Osteocyte (in vitro differentiated cells): ENCODE results near the gene MAP4K3. TPM values are rescaled to one million over a fixed set of nuclear protein-coding genes. Genes with fewer than 3 reads are reported as not detected.

ENCODE experiments used
- DNase-seq: peaks from one replicate; pipeline ENCODE4 v3.0.0; 2021; ENCODE audit warnings: mixed read lengths; ENCODE audit not compliant: unreplicated experiment; ENCODE audit errors: extremely low spot score
- H3K27ac Mint-ChIP-seq: one replicate; pipeline ENCODE4 v1.8.0; 2021; ENCODE audit warnings: mild to moderate bottlenecking, mixed read lengths; ENCODE audit not compliant: unreplicated experiment
- H3K27me3 Mint-ChIP-seq: one replicate; pipeline ENCODE4 v1.8.0; 2021; ENCODE audit warnings: mixed read lengths; ENCODE audit not compliant: unreplicated experiment
- H3K36me3 Mint-ChIP-seq: one replicate; pipeline ENCODE4 v1.8.0; 2021; ENCODE audit warnings: mixed read lengths; ENCODE audit not compliant: unreplicated experiment
- H3K4me1 Mint-ChIP-seq: one replicate; pipeline ENCODE4 v1.8.0; 2021; ENCODE audit warnings: mixed read lengths; ENCODE audit not compliant: unreplicated experiment
- H3K4me3 Mint-ChIP-seq: one replicate; pipeline ENCODE4 v1.8.0; 2021; ENCODE audit warnings: mild to moderate bottlenecking, moderate library complexity, mixed read lengths; ENCODE audit not compliant: unreplicated experiment
- H3K9me3 Mint-ChIP-seq: one replicate; pipeline ENCODE4 v1.8.0; 2021; ENCODE audit warnings: mixed read lengths; ENCODE audit not compliant: unreplicated experiment
- total RNA-seq: library from RNA; stranded (reverse); gene quantifications from 2 replicates; pipeline ENCODE4 v1.2.1, GENCODE V29; 2021
- TF ChIP-seq, protein P1 (sequence below): fragments of 200-600 bp; sonication (generic); IDR thresholded peaks from 2 replicates; pipeline ENCODE4 v1.5.0; 2021; ENCODE audit warnings: antibody characterized with exemption, mild to moderate bottlenecking, moderate library complexity

The MAP4K3 gene
- total RNA-seq, 1 donor from 2014 or later: 35.0 TPM

DNA sequence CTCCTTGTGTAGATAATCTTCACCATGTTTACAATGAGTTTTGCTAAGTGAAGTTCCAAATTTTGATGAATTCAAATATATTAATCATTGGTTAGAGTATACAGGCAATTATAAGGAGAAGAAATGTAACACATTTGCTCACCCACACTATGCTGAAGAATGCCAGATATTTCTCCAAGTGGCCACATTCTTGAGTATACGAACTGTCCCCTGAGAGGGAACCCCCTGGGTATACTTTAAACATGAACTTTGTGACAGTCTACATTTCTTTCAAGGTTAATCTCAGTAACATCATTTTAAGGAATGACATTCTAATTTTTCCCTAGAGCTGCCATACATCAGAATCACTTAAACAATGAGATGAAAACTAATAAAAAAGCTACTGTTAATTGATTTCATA lies 153.5 kb downstream of the MAP4K3 start:
- no peak overlapping the region for H3K27ac Mint-ChIP-seq
- TF ChIP-seq, protein P1, sequence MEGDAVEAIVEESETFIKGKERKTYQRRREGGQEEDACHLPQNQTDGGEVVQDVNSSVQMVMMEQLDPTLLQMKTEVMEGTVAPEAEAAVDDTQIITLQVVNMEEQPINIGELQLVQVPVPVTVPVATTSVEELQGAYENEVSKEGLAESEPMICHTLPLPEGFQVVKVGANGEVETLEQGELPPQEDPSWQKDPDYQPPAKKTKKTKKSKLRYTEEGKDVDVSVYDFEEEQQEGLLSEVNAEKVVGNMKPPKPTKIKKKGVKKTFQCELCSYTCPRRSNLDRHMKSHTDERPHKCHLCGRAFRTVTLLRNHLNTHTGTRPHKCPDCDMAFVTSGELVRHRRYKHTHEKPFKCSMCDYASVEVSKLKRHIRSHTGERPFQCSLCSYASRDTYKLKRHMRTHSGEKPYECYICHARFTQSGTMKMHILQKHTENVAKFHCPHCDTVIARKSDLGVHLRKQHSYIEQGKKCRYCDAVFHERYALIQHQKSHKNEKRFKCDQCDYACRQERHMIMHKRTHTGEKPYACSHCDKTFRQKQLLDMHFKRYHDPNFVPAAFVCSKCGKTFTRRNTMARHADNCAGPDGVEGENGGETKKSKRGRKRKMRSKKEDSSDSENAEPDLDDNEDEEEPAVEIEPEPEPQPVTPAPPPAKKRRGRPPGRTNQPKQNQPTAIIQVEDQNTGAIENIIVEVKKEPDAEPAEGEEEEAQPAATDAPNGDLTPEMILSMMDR: no peak
- peaks cover 34% of the 10 kb centered on the region for H3K36me3 Mint-ChIP-seq
- no peak for DNase-seq
- no peak overlapping the region for H3K4me3 Mint-ChIP-seq
- H3K9me3 Mint-ChIP-seq: no peaks in the 10 kb centered on the region
- H3K4me1 Mint-ChIP-seq: peaks cover 7% of the 10 kb centered on the region
- H3K27me3 Mint-ChIP-seq: no peaks in the 10 kb centered on the region

DNA sequence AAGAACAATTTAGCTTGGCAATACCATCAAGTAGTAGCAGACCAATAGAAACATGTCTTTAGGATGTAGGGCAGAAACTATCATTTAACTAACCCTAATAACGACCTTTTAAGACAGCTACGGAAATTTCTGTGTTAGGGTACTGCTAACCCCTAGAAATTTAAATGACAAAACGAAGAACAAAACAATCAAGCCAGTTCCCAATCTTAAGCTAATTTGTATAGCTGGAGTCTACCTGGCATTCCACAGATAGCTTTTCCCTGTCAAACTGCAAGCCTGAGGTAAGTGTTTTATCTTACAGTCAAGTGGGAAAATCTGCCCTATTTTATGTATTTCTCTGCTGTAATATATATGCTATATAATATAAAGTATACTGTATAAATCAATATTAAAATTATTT lies 155.7 kb downstream of the MAP4K3 start:
- TF ChIP-seq, protein P1: no peak
- no peak overlapping the region for H3K4me3 Mint-ChIP-seq
- H3K27me3 Mint-ChIP-seq: no peaks in the 10 kb centered on the region
- H3K36me3 Mint-ChIP-seq: peaks cover 32% of the 10 kb centered on the region
- peaks cover 7% of the 10 kb centered on the region for H3K4me1 Mint-ChIP-seq
- DNase-seq: no peak
- H3K27ac Mint-ChIP-seq: no peak overlapping the region
- H3K9me3 Mint-ChIP-seq: no peaks in the 10 kb centered on the region

DNA sequence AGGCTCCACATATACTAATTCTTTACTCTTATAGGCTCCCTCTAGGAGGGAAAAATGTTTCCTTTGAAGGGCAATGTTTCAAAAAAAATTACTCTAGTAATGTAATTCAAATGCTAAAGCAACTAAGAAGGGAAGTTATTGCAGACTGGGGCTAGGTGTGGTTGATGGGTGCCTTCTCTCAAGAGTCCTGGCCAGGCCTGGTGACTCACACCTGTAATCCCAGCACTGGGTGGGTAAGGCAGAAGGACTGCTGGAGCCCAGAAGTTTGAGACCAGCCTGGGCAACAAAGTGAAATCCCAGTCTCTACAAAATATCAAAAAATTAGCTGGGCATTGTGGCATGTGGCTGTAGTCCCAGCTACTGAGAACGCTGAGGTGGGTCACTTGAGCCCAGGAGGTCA lies 162.1 kb downstream of the MAP4K3 start:
- H3K9me3 Mint-ChIP-seq: no peaks in the 10 kb centered on the region
- no peaks in the 10 kb centered on the region for H3K4me1 Mint-ChIP-seq
- H3K4me3 Mint-ChIP-seq: no peak overlapping the region
- no peak for DNase-seq
- H3K27me3 Mint-ChIP-seq: no peaks in the 10 kb centered on the region
- peaks cover 31% of the 10 kb centered on the region for H3K36me3 Mint-ChIP-seq
- TF ChIP-seq, protein P1: no peak
- H3K27ac Mint-ChIP-seq: no peak overlapping the region

DNA sequence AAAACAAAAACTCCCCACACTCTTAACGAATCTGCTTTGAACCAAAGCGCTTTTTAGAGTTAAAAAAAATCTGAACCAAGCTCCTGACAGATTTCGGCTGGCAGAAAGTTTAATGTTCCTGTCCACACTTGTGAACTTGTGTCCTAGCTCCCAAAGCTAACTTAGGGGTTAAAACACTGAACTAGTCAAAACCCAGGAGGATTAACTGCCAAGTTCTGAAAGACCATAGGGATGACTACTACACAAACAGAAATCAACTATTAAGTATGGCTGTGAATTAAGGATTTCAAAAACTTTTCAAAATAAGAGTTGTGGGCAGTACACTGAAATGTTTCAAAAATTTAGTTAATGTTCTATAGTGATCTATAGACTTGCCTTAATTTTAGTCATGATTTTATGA lies 167.1 kb downstream of the MAP4K3 start:
- Mint-ChIP-seq H3K4me3 (no peak overlapping the region), H3K27ac (no peak overlapping the region), H3K9me3 (no peaks in the 10 kb centered on the region), H3K4me1 (peaks cover 5% of the 10 kb centered on the region), H3K27me3 (no peaks in the 10 kb centered on the region), H3K36me3 (peaks cover 20% of the 10 kb centered on the region)
- no peak for DNase-seq
- TF ChIP-seq, protein P1: no peak

DNA sequence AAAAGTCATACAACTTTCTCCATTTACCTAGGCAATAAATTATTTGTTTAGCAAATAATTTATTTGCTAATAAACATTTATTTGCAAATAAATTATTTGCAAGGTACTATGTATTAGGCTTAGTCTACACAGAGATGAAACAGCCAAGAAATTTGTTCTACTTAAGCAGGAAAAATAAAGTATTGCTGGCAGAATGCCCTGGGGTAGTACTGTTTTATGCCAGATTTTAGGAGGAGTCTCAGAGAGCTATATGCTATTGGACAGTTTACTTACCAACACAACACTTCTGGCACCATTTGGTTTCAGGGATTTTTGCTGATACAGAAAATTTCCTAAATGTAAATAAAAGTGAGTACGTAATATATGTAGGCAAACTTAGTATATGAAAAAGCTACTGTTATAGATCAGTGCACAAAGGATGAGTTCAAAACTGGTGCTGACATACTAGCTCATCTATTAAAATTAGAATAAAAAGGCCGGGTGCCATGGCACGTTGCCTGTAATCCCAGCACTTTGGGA lies 170.1 kb downstream of the MAP4K3 start:
- no peak for DNase-seq
- TF ChIP-seq, protein P1: no peak
- Mint-ChIP-seq H3K27me3 (no peaks in the 10 kb centered on the region), H3K9me3 (no peaks in the 10 kb centered on the region), H3K27ac (no peak overlapping the region), H3K36me3 (peaks cover 24% of the 10 kb centered on the region), H3K4me1 (peaks cover 5% of the 10 kb centered on the region), H3K4me3 (no peak overlapping the region)
